SW 1271 (cell line): ENCODE data around the gene LSMEM2.
"Not testable (repeated sequence)": the region's sequence is repeated elsewhere in the genome, so short reads cannot be mapped to it uniquely, and the experiment has no call there.

Experiments
- DNase-seq, 2 experiments: peaks; one replicate each; lab custom pipeline; 2025; lab: John Stamatoyannopoulos, UW

Gene LSMEM2

GRCh38 chr3:50278880-50279224 lies at the start of gene LSMEM2:
TSS of gene LSMEM2 (plus strand) at chr3:50279087. CDS start at chr3:50279114, 27 bp downstream.
- no peak for DNase-seq

- DNase-seq, result no peak
Observed at GRCh38 chr3:50229490-50229889, 49.4 kb upstream of the LSMEM2 start.

GRCh38 chr3:50230104-50230793 lies 48.6 kb upstream of the LSMEM2 start:
- DNase-seq, result no peak

GRCh38 chr3:50230794-50231125 lies 48.1 kb upstream of the LSMEM2 start:
- DNase-seq, result no peak

GRCh38 chr3:50231581-50231980 lies 47.3 kb upstream of the LSMEM2 start:
- no peak for DNase-seq

GRCh38 chr3:50232303-50232702 lies 46.6 kb upstream of the LSMEM2 start:
- no peak for DNase-seq

- no peak for DNase-seq
Observed at GRCh38 chr3:50233176-50233575, 45.7 kb upstream of the LSMEM2 start.

- peak; percentile 88 to 93 for DNase-seq
Observed at GRCh38 chr3:50235716-50236483, 43.0 kb upstream of the LSMEM2 start, which contains the start of gene GNAI2. TSS of gene GNAI2 (plus strand) at chr3:50236204. CDS start at chr3:50236336, 132 bp downstream.

- DNase-seq, result no peak
Observed at GRCh38 chr3:50236484-50237132, 42.3 kb upstream of the LSMEM2 start.

GRCh38 chr3:50237133-50237651 lies 41.7 kb upstream of the LSMEM2 start:
- DNase-seq, result no peak

- peak; percentile 45 to 74 for DNase-seq
Observed at GRCh38 chr3:50237754-50238548, 40.9 kb upstream of the LSMEM2 start.

GRCh38 chr3:50238549-50239026 lies 40.3 kb upstream of the LSMEM2 start:
- no peak for DNase-seq

GRCh38 chr3:50239649-50240048 lies 39.2 kb upstream of the LSMEM2 start:
- no peak for DNase-seq

- DNase-seq, result no peak
Observed at GRCh38 chr3:50241163-50241562, 37.7 kb upstream of the LSMEM2 start.

- DNase-seq, result no peak
Observed at GRCh38 chr3:50241713-50242380, 37.0 kb upstream of the LSMEM2 start.

GRCh38 chr3:50242381-50242770 lies 36.5 kb upstream of the LSMEM2 start:
- no peak for DNase-seq

GRCh38 chr3:50242851-50243542 lies 35.9 kb upstream of the LSMEM2 start:
- no peak for DNase-seq

- no peak for DNase-seq
Observed at GRCh38 chr3:50243543-50243895, 35.4 kb upstream of the LSMEM2 start.

GRCh38 chr3:50244813-50245212 lies 34.1 kb upstream of the LSMEM2 start:
- DNase-seq, result not testable (repeated sequence)

GRCh38 chr3:50245251-50245745 lies 33.6 kb upstream of the LSMEM2 start:
- DNase-seq, result no peak
